Erythroblast (primary cell): ENCODE results near the gene CD93.
A peak's percentile ranks its signal among the peaks of the same experiment; 100 is the strongest.

ENCODE experiments used
- DNase-seq, 2 experiments: peaks; one replicate each; lab custom pipeline; 2025; lab: John Stamatoyannopoulos, UW
- GATA1 ChIP-seq: IDR thresholded peaks from 2 replicates; pipeline ENCODE4 v1.6.1; 2011; ENCODE audit warnings: low read depth, mild to moderate bottlenecking, control low read depth, low read length, moderate library complexity
- POLR2A ChIP-seq: IDR thresholded peaks from 2 replicates; pipeline ENCODE4 v1.6.1; 2011; ENCODE audit warnings: mild to moderate bottlenecking, low read length

Gene CD93

DNA sequence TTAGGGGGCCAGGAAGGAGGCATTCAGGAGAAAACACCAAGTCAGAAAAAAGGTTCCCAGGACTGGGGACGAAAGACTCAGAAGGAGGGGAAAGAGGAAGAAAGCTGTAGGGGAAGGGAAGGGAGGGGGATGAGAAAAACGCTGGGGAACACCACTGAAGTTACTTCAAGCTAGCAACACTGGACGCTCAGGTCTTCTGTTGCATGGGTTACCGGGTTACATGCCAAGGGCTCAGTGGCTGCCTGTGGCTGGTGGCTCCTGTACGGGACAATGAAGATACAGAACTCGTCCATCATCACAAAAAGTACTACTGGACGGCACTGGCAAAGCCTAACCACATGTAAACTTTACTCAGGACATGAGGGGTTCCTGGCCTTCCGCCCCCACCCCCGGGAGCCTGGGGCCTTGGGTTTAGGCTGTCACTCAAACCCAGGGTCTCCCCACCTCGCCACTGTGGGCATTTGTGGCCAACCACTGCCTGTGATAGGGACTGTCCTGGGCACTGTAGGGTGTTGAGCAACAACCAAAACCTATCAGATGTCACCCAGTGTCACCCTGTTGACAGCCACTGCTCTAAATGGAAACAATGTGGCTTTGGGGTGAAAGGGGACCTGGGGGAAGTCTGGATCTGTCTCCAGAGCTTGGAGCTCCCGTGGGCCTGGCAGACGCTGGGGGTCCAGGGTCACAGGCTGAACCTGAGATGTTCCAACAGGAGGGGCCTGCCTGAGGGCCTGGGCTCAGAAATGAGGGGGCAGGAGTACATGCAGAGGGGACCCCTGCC is 40.3 kb upstream of the CD93 start:
- DNase-seq, result peak; percentile 49 to 61
- no peak for TF ChIP-seq GATA1
- TF ChIP-seq POLR2A, result no peak

DNA sequence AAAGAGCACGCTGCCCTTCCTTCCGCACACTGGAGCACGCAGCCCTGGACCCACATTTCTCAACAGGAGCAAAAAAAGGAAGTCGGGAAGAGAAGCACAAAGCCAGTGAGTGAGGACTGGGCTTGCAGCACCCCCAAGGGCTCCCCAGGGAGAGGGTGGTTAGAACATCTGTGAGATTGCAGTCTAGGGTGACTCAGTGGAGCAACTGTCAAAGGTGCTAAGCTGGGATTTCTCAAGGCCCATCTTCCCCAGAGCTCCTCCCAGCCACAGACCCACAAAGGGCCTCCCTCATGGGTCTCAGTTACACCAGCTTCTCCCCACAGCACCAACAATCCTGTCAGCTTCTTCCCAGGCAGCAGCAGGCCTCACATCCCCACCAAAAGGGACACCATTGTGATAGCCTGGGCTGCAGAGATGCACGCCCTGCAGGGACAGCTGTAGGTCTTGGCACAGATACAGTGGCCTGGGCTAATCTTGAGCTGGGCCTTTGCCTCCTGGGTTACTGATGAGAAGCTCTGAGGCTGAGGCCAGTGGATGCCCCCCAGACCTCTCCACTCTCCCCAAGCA is 39.6 kb upstream of the CD93 start:
- DNase-seq, result peak; percentile 84 to 88

DNA sequence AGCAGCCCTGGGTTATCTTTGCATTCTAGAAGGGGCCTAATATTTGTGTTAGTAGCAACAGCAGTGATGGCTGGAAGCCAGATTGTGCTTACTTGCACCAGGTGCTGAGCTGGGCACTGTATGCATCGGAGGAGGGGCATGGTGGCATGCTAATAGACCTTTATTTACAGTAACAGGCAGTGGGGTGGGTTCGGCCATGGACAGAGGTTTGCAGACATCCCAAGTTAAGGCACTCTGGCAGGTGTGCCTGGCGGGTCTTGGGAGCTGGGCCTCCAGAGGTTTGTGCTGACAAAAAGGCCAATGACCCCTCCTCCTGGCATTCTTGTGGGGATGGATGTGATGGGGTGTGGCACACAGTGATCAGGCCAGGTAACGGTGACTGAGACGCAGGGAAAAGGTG is 39.0 kb upstream of the CD93 start:
- TF ChIP-seq POLR2A (no peak), GATA1 (no peak)
- DNase-seq, result peak; percentile 61 to 74

More for the DNA sequence above, 39.6 kb upstream of the CD93 start:
- TF ChIP-seq POLR2A (no peak), GATA1 (no peak)

DNA sequence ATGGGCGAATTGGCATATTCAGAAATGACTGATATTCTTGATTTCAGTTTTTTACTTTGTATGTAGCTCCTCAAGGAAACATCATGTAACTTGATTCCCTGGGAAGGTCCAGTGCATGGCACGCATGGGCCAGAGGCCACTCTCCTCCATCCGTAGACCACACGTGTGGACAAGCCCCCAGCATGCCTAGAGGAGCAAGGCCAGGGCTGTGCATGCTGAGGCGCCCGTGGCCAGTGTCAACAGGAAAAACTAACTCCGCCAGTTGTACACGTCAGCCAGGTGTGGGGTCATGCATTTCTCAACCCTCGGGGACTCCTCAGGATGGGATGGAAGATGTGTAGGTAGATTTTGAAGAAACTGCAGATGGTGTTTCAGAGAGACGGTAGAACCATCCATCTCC is 37.8 kb upstream of the CD93 start:
- DNase-seq, result no peak
- TF ChIP-seq GATA1, result no peak
- TF ChIP-seq POLR2A, result no peak

DNA sequence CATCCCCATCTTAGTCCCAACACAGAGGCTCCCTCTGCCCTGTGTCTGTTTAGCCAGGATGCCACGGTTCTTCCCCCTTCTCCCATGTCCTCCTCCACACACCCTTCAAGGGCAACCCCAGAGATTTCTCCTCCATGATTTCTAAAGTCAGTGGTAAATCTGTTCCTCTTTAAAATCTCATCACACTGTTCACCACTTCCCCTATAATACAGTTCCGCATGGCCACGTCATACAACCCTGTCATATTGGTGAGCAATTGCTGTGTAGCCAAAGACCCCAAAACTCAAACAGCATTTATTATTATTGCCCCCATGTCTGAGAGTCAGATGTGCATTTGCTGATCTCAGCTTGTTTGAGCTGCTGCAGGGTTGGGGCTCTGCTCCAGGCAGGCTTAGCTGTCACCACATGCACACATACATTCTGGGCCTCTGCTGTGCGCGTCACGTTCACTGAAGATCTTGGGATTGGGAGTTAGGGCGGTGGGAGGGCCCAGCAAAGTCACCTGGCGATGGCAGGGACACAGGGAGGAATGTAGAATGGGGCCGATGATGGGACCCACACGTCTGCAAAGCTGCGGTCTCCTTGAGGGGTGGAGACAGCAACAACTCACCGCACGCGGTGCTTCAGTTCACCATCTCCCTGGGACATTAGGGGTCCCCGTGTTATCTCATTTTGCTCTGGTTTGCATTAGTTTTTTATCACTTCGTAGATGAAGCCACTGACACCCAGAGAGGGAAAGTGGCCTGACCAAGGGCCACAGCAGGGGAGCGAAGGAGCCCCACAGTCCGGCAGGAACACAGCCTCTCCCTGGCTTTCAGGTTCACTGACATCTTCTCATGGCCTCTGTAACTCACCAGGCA is 36.9 kb upstream of the CD93 start:
- no peak for TF ChIP-seq POLR2A
- TF ChIP-seq GATA1, result no peak
- no peak for DNase-seq

DNA sequence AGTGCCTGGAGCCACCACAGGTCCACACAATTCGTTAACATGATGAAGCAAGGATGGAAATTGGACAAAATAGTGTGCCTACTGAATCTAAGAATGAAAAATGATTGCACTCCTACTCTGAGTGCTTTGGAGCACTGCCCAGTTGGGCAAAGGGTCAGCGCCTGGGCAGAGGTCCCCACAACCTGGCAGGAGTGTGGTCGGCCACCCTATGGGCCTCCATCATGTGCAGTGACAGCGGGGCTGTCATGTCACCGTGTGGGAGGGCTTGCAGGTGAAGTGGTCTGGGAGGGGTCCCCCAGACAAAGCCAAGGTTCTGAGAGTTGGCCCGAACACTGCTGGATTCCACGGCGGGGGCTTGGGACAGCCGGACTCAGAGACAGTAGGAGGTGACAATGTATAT is 36.2 kb upstream of the CD93 start:
- DNase-seq, result no peak
- TF ChIP-seq POLR2A, result no peak
- TF ChIP-seq GATA1, result no peak

DNA sequence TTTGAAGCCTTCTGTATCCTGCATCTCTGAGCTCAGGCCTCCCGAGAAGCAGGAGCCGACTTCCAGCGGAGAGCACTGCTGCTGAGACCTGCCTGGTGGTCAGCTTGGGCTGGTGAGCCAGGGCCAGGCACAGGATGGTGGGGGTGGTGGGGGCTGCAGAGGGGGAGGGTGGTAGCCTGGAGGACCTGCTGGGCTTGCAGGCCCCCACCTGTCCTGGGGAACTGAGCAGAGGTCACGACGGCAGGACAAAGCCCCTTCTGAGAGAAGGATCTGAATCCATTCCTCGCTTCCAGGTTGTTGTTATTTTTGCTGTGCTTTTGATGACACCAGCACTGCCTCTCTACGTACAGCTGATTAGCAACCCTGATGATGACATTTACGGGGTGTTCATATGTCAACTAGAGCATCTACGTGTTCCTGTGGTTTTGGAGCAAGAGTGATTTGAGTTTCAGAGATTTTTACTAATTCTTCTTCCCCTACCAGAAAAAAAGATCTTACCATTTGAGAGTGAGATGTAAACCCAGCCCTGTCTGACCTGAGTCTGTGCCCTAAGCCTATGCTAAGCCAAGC is 35.7 kb upstream of the CD93 start:
- no peak for TF ChIP-seq GATA1
- no peak for TF ChIP-seq POLR2A
- DNase-seq, result peak; percentile 28 to 53

DNA sequence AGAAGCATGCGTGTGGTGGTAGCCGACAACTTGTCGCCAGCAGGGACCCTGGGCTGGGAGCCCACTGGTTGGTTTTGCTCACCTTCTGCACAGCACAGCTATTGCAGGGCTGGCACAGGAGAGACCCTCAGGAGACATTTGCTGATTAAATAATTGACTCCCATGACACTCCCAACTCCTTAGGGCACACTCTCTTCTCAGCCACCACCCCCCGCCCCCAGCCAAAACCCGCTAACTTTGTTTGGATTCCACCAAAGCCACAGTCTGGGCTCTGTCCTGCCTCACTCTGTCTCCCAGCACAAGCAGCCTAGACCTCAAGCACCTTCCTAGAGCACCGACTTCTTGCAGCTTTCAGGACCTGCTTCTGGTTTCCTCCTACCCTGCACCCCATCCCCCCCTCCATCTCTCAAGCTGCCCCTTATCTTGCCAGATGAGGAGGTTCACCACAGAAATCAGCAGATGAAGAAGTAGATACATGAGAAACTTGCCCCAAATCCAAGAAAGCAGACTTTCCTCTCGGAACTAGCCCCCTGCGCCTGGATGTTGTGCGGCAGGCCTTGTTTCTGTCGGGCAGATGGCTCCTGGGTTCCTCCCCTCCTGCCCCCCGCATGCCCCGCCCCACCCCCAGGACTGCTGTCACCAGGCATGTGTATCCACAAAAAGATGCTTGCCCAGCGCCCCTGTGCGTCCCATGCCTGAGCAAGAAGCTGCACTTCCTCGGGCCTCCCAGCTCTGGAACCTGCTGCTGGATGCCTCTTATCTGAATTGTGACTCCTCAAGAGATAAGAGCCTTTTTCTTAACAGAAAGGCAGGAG is 35.0 kb upstream of the CD93 start:
- TF ChIP-seq POLR2A, result no peak
- no peak for TF ChIP-seq GATA1
- DNase-seq, result peak; percentile 71 to 83

DNA sequence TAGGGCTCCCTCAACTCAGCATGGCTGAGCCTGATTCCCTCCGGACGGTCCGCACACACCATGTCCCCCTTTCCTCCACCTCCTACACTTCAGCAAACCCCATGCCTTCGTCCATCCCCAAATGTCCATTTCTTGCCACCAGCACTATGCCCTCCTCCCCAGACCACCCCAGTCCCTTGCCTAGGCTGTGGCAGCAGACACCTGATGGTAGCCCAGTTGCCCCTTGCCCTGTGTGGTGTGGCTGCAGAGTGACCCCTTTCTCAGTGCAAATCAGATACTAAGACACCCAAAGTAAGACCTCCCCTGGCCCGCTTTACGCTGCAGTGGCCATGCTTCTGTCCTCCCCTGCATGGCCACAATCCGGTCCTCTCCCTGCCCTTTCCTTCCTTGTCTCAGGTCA is 34.1 kb upstream of the CD93 start:
- DNase-seq, result no peak

DNA sequence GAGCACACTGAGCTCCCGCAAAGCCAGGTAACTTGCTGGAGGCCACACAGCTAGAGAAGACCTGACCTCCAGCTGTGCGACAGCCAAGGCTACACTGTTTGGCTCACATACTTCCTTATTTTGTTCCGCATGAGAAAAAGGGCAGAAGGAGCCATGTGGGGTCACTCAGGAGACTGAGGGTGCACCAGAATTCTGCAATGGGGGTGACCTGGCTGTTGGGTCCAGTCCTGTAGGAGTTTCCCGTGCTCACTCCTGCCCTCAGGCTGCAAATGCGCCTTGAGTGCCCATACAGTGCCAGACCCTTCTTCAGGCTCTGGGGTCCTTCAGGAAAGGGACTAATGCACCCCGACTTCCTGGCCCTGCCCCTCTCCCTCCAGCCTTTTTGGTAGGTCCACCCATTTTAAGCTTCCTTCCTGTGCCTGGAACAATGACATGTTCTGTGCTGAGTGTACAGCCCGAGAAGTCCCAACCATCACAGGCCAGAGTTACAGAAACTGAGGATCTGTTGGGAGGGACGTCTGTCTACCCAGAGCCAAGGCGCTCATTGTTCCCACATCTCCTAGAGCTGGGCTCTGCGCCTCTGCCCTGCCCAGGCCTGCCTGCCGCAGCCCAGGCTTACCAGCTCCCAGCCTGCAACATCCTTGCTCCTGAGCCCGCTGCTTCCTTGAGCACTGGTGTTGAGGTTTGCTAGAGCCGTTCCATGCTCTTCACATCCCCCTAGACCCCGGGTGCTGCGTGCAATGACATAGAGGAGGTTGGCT is 33.5 kb upstream of the CD93 start:
- TF ChIP-seq POLR2A, result no peak
- no peak for TF ChIP-seq GATA1
- no peak for DNase-seq

More for the DNA sequence above, 34.1 kb upstream of the CD93 start:
- no peak for TF ChIP-seq POLR2A
- no peak for TF ChIP-seq GATA1

DNA sequence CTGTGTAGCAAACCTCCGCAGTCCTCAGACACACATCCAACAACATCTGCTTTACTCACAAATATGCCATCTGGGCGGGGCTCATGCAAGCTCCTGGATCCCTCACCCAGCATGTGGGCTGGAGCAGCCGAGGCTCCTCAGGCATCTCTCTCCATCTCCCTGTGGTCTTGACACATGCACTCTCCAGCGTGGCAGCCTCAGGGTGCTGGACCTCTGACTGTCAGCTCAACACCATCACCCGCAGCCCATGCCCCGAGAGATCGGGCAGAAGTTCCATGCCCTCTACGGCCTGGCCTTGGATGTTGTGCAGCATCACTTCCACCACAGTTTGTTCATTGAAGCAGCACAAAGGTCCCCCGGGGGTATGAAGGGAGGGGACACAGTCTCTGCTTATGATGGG is 32.6 kb upstream of the CD93 start:
- no peak for DNase-seq
- TF ChIP-seq GATA1 (no peak), POLR2A (no peak)

DNA sequence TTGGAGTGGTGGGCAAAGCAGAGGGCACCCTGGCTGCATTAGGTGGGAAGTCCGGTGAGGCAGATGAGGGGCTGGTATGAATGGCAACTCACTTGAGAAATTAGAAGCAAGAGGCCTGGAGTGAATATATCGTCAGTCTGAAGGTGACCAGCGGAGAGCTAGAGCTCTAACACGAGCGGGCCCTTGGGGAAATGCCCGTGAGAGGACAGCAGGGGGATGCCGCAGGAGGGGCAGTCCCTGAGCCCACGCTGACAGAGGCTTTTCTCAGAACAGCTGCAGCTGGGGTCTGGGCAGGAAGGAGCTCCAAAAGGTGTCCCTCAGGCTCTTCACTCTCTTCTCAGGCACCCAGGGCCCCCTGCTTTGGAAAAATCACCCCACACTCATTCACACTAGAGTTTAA is 32.0 kb upstream of the CD93 start:
- no peak for TF ChIP-seq GATA1
- TF ChIP-seq POLR2A, result no peak
- DNase-seq, result no peak

DNA sequence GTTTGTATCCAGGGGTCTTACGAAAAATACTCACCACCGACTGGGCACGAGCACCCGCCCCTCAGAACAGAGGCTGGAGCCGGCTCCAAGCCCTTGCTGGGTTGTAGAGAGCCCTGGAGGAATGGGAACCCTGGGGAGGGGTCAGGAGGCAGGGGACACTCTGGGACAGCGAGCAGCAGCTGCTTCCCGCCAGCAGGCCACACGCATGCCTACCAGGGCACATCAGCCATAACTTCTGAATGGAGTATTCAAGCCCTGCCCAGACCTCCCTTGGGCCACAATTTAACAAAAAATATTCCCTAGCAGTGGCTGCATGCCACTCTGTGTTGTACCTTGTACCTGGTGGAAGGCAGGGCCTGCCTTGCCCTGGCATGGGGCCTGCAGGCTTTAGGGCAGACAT is 31.6 kb upstream of the CD93 start:
- TF ChIP-seq GATA1, result no peak
- TF ChIP-seq POLR2A, result no peak
- DNase-seq, result no peak
